GM21529 (cell line): ENCODE measurements around the gene NFU1.
"Not testable (repeated sequence)": the region's sequence is repeated elsewhere in the genome, so short reads cannot be mapped to it uniquely, and the experiment has no call there.

Experiments used
- ATAC-seq: cut with Tn5 transposase; IDR thresholded peaks from one replicate; pipeline ENCODE4 v1.9.1; 2021; ENCODE audit not compliant: unreplicated experiment

NFU1 gene

GRCh38 chr2:69389271-69389670 is 48.0 kb downstream of the NFU1 start:
- ATAC-seq: no peak

GRCh38 chr2:69387770-69388481 is 49.3 kb downstream of the NFU1 start:
- ATAC-seq: no peak

GRCh38 chr2:69386789-69387734 is 50.2 kb downstream of the NFU1 start, which contains the start of gene GFPT1:
TSS of gene GFPT1 (minus strand) at chr2:69387227. CDS start at chr2:69387071, 156 bp downstream.
- peak; percentile 82 for ATAC-seq

- peak; percentile 11 for ATAC-seq
Measured at GRCh38 chr2:69386360-69386759, 50.9 kb downstream of the NFU1 start.

DNA sequence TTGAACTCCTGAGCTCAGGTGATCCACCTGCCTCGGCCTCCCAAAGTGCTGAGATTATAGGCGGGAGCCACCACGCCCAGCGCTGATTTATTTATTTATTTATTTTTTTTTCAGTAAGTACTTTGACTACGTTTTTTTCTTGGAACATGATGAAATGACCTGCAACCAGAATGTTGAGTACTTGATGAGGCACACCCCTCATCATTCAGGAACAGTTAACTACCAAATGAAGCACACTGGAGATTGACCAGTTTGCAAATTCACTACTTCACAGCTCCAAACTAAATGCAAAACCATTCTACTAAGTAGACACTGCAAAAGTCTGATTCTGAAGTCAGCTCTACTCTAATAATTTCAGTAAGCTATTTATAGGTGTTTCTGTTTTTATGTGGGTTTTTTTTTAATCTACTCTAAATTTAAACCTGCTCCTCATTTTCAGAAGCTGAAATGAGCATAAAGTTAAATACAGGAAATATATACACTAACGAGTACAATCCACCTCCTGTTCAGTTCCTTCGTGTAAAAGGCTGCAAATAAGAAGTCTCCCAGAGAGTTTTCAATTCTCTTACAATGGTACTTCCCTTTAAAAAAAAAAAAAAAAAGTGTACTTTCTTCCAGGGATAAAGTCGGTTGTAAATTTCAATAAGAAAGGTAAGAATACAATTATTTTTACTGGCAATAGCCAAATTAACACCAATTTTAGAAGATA is 51.6 kb downstream of the NFU1 start:
- no peak for ATAC-seq

DNA sequence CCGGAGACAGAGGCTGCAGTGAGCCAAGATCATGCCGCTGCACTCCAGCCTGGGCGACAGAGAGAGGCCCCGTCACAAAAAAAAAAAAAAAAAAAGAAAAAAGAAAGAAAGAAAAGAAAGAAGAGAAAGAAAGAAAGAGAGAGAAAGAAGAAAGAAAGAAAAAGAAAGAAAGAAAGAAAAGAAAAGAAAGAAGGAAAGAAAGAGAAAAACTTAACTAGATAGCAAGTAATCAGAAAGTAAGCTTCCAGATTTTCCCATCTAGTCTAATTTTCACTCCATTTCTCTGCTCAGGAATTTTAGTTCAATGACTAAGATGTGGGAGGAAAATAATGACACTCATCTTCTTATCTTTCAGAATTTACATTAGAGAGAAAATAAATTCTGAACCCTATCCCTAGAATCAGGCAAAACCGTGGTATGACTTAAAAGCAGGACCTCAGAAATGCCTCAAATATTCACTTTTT is 52.6 kb downstream of the NFU1 start:
- no peak for ATAC-seq

GRCh38 chr2:69383176-69383812 is 53.9 kb downstream of the NFU1 start:
- no peak for ATAC-seq

DNA sequence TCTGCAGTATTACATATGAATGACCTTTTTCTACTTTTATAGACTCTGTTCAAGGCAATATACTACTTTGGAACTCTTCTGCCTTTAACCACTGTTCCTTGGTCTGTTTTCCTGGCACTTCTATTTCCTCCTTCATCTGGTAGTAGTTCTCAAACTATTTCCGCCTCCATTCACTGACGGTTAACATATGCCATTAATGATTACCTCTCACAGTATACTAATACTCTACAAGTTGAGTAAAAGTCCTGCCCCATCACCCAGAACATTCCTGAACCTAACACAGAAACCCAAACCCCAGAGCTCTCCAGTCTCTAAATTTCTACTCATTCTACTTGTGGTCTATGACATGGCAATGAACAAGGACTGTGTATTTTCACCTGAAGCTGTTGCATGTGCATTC is 54.7 kb downstream of the NFU1 start:
- no peak for ATAC-seq

- no peak for ATAC-seq
Measured at GRCh38 chr2:69381337-69381737, 55.9 kb downstream of the NFU1 start.

DNA sequence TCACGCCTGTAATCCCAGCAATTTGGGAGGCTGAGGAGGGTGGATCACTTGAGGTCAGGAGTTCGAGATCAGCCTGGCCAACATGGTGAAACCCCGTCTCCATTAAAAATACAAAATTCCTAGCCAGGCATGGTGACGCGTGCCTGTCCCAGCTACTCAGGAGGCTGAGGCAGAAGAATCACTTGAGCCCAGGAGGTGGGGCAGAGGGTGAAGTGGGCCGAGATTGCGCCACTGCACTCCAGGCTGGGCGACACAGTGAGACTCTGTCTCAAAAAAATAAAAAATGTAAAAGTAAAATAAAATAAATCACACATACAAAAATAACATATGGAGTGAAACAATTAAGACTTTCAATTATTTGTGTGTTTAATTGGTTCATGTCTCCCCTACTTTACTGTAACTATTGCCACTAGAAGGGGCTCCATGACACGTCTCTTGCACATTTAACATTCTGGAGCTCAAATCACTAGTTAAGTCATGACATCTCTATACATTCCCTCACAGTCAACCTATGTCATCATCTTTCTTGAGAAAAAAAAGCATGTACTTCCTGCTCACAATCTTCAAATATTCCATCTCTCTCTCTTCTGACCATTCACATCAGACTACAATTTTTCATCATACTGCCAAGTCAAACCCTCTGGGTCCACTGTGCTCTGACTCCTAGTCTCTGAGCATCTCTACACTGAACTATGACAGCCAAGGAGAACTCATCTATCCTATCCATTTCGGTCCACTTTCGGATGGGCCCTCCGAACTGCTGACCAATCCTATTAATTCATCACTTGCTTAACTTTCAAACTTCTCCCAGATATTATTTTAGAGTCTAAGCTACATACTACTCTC is 56.9 kb downstream of the NFU1 start:
- ATAC-seq: no peak

- no peak for ATAC-seq
Measured at GRCh38 chr2:69376403-69376802, 60.8 kb downstream of the NFU1 start.

DNA sequence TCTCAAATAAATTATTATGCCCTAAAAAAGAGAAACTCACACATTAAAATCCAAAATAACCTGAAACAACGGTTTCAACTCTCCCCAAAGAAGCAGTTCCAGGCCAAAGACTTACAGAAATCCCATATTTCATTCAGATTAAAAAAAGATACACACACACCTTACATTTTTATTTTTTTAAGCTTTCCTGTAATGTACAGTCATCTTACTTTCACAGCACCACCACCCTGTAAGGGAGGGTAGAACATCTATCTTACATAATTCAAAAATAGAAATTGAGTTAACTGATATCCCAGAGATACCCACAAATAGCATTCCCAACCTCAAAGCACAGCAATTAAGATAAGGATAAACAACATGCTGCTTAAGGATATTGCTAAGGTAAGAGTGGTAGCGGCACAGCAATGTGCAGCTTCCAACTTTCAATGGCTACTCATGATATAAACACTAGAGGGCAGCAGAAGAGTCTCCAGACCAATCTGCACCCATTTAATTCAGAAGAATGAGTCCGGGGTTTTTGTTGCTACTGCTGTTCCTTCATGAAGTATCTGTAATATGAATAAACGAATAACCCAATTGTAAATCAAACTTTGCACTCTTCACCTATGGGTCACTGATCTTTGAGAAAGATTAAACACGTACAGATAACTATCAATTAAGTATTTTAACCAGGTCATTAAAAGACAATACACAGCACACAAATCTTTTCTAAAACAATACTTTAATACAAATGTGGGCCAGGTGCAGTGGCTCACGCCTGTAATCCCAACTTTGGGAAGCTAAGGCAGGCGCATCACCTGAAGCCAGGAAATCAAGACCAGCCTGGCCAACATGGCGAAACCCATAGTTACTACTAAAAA is 61.5 kb downstream of the NFU1 start:
- ATAC-seq: no peak

- ATAC-seq: no peak
Measured at GRCh38 chr2:69372767-69373166, 64.5 kb downstream of the NFU1 start.

GRCh38 chr2:69369802-69370201 is 67.4 kb downstream of the NFU1 start:
- ATAC-seq: no peak

- ATAC-seq: no peak
Measured at GRCh38 chr2:69368588-69368987, 68.6 kb downstream of the NFU1 start.

GRCh38 chr2:69359371-69359770 is 77.9 kb downstream of the NFU1 start:
- no peak for ATAC-seq

DNA sequence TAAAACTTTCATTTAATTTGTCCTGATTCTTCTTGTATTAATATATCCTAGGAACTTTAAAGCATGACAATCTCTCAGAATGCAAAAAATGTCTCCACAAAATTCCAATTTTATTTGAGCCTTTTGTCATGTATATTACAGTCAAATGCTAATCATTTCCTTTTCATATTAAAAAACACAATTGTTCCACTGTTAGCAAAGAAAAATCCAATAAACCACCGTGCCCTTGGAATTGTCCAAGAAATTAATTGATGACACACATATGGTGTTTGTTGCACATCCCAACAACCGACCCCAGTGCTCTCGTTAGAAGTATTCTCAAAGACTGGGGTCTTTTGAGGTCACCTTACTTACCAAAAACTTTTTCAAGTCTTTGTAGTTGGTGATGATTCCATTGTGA is 78.3 kb downstream of the NFU1 start:
- ATAC-seq: no peak

GRCh38 chr2:69356471-69356870 is 80.8 kb downstream of the NFU1 start:
- ATAC-seq: no peak

GRCh38 chr2:69354976-69355375 is 82.3 kb downstream of the NFU1 start:
- ATAC-seq: not testable (repeated sequence)
